K562 (cell line): ENCODE measurements around the gene CLDN7. TPM values are rescaled to one million over a fixed set of nuclear protein-coding genes. Genes with fewer than 3 reads are reported as not detected.

Experiments used
- ATAC-seq: fragments of 200-7000 bp; cut with Tn5 transposase; 3 replicates; pipeline ENCODE4 v1.9.1; 2020; ENCODE audit warnings: moderate library complexity
- BruUV-seq: library from RNA; stranded (reverse); fragments of 400-500 nt; replicated peaks from 2 replicates; lab custom pipeline; 2021; lab: Mats Ljungman, UMichigan
- CTCF ChIA-PET: fragments of 300-600 bp; formaldehyde crosslinking; extraction: SDS; loops from one replicate; lab custom pipeline; 2021; ENCODE audit warnings: low intra/inter-chr PET ratio; lab: Yijun Ruan, JAX
- POLR2A ChIA-PET: fragments of 300-600, 350-650 bp; sonication (Branson Sonifier 250); formaldehyde crosslinking; extraction: SDS; loops from one replicate; lab custom pipeline; 2021; ENCODE audit warnings: antibody characterized with exemption, inconsistent platforms; lab: Yijun Ruan, JAX
- DNase-seq, 4 experiments: peaks; one replicate each; pipeline versions ENCODE4 v3.0.0 to v3.0.0-alpha.2; 2011 to 2018; ENCODE audit warnings: low spot score in 3 of 4, mixed read lengths in 3 of 4; ENCODE audit errors: extremely low read depth in 1 of 4
- FAIRE-seq: peaks from 2 replicates; lab custom pipeline; 2011; peaks lifted over from hg19 to GRCh38; lab: Jason Lieb, UNC
- H2AFZ ChIP-seq: 2 replicates; pipeline ENCODE4 v1.6.0; 2011; ENCODE audit warnings: low read depth, low read length, control low read depth, inconsistent platforms
- H3K27ac ChIP-seq: fragments of 200-600 bp; 3 replicates; pipeline ENCODE4 v1.8.0; 2011; ENCODE audit warnings: low read depth, mild to moderate bottlenecking, control low read depth, inconsistent platforms, low read length, moderate library complexity, mixed read lengths; ENCODE audit errors: extremely low read depth
- H3K27me3 ChIP-seq, 2 experiments: fragments of 300-600 bp in 1 of 2; 2 replicates in 1 of 2; 3 replicates in 1 of 2; pipeline versions ENCODE4 v1.6.0 to v1.8.0; 2011; ENCODE audit warnings: inconsistent platforms in 2 of 2, low read length in 2 of 2, mild to moderate bottlenecking in 1 of 2, mixed read lengths in 1 of 2, moderate library complexity in 1 of 2; ENCODE audit not compliant: control insufficient read depth in 2 of 2, insufficient read depth in 2 of 2
- H3K36me3 ChIP-seq: fragments of 300-600 bp; 3 replicates; pipeline ENCODE4 v1.8.0; 2011; ENCODE audit warnings: mild to moderate bottlenecking, low read length, inconsistent platforms; ENCODE audit not compliant: control insufficient read depth, insufficient read depth
- H3K4me1 ChIP-seq, 2 experiments: fragments of 200-600 bp in 1 of 2; replicated peaks in 1 of 2; 2 replicates in 1 of 2; 3 replicates in 1 of 2; pipeline versions ENCODE4 v1.5.1 to v1.8.0; 2011; ENCODE audit warnings: inconsistent platforms in 2 of 2, low read length in 2 of 2, mild to moderate bottlenecking in 1 of 2, mixed read lengths in 1 of 2, moderate library complexity in 1 of 2; ENCODE audit not compliant: control insufficient read depth in 2 of 2, insufficient read depth in 2 of 2
- H3K4me2 ChIP-seq: 2 replicates; pipeline ENCODE4 v1.6.1; 2011; ENCODE audit warnings: low read length, control low read depth, inconsistent platforms, mixed read lengths; ENCODE audit not compliant: insufficient read depth
- H3K4me3 ChIP-seq: fragments of 200-600 bp; sonication (generic), shearing (Covaris generic); 2 replicates; pipeline ENCODE4 v1.5.1; 2016; ENCODE audit warnings: control low read depth, inconsistent platforms
- H3K79me2 ChIP-seq: fragments of 200-600 bp; 3 replicates; pipeline ENCODE4 v1.8.0; 2011; ENCODE audit warnings: low read length, inconsistent platforms; ENCODE audit not compliant: control insufficient read depth, insufficient read depth
- H3K9ac ChIP-seq, 2 experiments: 2 replicates each; pipeline versions ENCODE4 v1.6.0 to v1.6.1; 2011; ENCODE audit warnings: low read depth in 2 of 2, low read length in 2 of 2, control low read depth in 1 of 2, inconsistent platforms in 1 of 2, mild to moderate bottlenecking in 1 of 2, mixed read lengths in 1 of 2; ENCODE audit not compliant: insufficient read depth in 1 of 2
- H3K9me1 ChIP-seq: one replicate; pipeline ENCODE4 v1.6.0; 2011; ENCODE audit warnings: inconsistent platforms, mild to moderate bottlenecking, low read length, moderate library complexity; ENCODE audit not compliant: control insufficient read depth, insufficient read depth
- H3K9me3 ChIP-seq: replicated peaks from 2 replicates; pipeline ENCODE4 v1.5.1; 2011; ENCODE audit warnings: low read depth, low read length, inconsistent platforms; ENCODE audit not compliant: control insufficient read depth, insufficient read depth
- H4K20me1 ChIP-seq: replicated peaks from 2 replicates; pipeline ENCODE4 v1.6.1; 2011; ENCODE audit warnings: low read length, inconsistent platforms, mixed read lengths; ENCODE audit not compliant: control insufficient read depth, insufficient read depth
- MEIS2 ChIP-seq: fragments of 450-650 bp; IDR thresholded peaks from 2 replicates; pipeline ENCODE4 v1.6.1; 2014; ENCODE audit warnings: mild to moderate bottlenecking; ENCODE audit not compliant: partially characterized antibody
- POLR2A ChIP-seq: fragments of 450-650 bp; conservative IDR thresholded peaks from 2 replicates; pipeline ENCODE4 v1.6.1; 2016
- POLR2AphosphoS2 ChIP-seq: IDR thresholded peaks from 2 replicates; pipeline ENCODE4 v1.6.1; 2012; ENCODE audit warnings: low read length, improper control_type of control experiment
- POLR2G ChIP-seq: fragments of 200-400 bp; formaldehyde crosslinking; IDR thresholded peaks from 2 replicates; pipeline ENCODE4 v1.6.1; 2017; ENCODE audit warnings: low read depth, mild to moderate bottlenecking, antibody characterized with exemption, low read length, moderate library complexity
- RBFOX2 ChIP-seq: fragments of 200-400 bp; formaldehyde crosslinking; IDR thresholded peaks from 2 replicates; pipeline ENCODE4 v1.6.1; 2017; ENCODE audit warnings: low read depth, mild to moderate bottlenecking, low read length, moderate library complexity
- SUPT5H ChIP-seq: fragments of 450-650 bp; IDR thresholded peaks from 2 replicates; pipeline ENCODE4 v1.6.1; 2016
- ZNF707 ChIP-seq: fragments of 250-450 bp; sonication (Bioruptor Pico); conservative IDR thresholded peaks from 2 replicates; pipeline ENCODE4 v1.8.0; 2022; ENCODE audit warnings: inconsistent platforms, mild to moderate bottlenecking, moderate library complexity
- WGBS: fragments of 100-300 bp; shearing (Covaris generic); methylation state at CpG from one replicate; pipeline ENCODE4 v1.1.6; 2016; ENCODE audit warnings: low coverage, mixed read lengths; ENCODE audit not compliant: insufficient coverage; ENCODE audit errors: missing lambda C conversion rate; 5-methylcytosine and 5-hydroxymethylcytosine counted together
- in situ Hi-C: fragments of 300-500 bp; cut with MboI; formaldehyde crosslinking; loops from 4 replicates; pipeline ENCODE4 v1.15.0; 2018; ENCODE audit warnings: inconsistent platforms, mixed read lengths
- intact Hi-C: fragments of 100-400 bp; cut with micrococcal nuclease; formaldehyde crosslinking; loops from 2 replicates; pipeline ENCODE4 v1.14.2; 2022
- polyA plus RNA-seq, 8 experiments: library from polyadenylated mRNA; depleted of rRNA in 4 of 8; stranded (reverse) in 5 of 8; unstranded in 3 of 8; fragments of >200 nt; fragmentation: Nextera tagmentation in 2 of 8; fragmentation: Illumina TruSeq in 1 of 8; extraction: Ambion mirVana in 2 of 8; extraction: Trizol in 1 of 8; gene quantifications; 2 replicates each; pipeline versions ENCODE4 v1.2.1 to v1.2.3, GENCODE V29; 2011 to 2014; ENCODE audit warnings: inconsistent platforms in 1 of 8, missing spikeins in 1 of 8
- total RNA-seq, 7 experiments: library from RNA; depleted of rRNA in 6 of 7; stranded (reverse); fragments of >200 nt in 6 of 7; fragmentation: Illumina TruSeq in 2 of 7; extraction: Trizol in 2 of 7; gene quantifications; 2 replicates each; pipeline versions ENCODE4 v1.2.1 to v1.2.3, GENCODE V29; 2011 to 2021; ENCODE audit warnings: low replicate concordance in 1 of 7
- TF ChIP-seq, protein P1 (sequence below): fragments of 450-650 bp; IDR thresholded peaks from one replicate; pipeline ENCODE4 v1.6.1; 2018; ENCODE audit warnings: mild to moderate bottlenecking, moderate library complexity; ENCODE audit not compliant: partially characterized antibody
- TF ChIP-seq, protein P2 (sequence below): fragments of 450-650 bp; conservative IDR thresholded peaks from 2 replicates; pipeline ENCODE4 v1.6.1; 2016; ENCODE audit warnings: missing genetic modification characterization, low read depth, mild to moderate bottlenecking, missing compliant biosample characterization, moderate library complexity

Gene CLDN7
- total and polyA plus RNA-seq, 9 of the 15 experiments (the other 6 are each of a cell fraction or from before 2014, with no cell fraction given) = 2.2 to 14.5 (median 7.6) TPM

GRCh38 chr17:7222972-7223292, 39.3 kb downstream of the CLDN7 start:
- H3K9me1 ChIP-seq = peaks cover 6% of the 10 kb centered on the region
- TF ChIP-seq POLR2G = 0 out of 2 replicates have a peak, but pooled peaks have one; percentile 11
- no peak for TF ChIP-seq MEIS2
- TF ChIP-seq, protein P1, sequence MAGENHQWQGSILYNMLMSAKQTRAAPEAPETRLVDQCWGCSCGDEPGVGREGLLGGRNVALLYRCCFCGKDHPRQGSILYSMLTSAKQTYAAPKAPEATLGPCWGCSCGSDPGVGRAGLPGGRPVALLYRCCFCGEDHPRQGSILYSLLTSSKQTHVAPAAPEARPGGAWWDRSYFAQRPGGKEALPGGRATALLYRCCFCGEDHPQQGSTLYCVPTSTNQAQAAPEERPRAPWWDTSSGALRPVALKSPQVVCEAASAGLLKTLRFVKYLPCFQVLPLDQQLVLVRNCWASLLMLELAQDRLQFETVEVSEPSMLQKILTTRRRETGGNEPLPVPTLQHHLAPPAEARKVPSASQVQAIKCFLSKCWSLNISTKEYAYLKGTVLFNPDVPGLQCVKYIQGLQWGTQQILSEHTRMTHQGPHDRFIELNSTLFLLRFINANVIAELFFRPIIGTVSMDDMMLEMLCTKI = no peak
- TF ChIP-seq POLR2AphosphoS2 = peak; percentile 54; the same call in 1 of the 2 replicates
- no peak for TF ChIP-seq ZNF707 (CRISPR knock-in tag)
- TF ChIP-seq, protein P2, sequence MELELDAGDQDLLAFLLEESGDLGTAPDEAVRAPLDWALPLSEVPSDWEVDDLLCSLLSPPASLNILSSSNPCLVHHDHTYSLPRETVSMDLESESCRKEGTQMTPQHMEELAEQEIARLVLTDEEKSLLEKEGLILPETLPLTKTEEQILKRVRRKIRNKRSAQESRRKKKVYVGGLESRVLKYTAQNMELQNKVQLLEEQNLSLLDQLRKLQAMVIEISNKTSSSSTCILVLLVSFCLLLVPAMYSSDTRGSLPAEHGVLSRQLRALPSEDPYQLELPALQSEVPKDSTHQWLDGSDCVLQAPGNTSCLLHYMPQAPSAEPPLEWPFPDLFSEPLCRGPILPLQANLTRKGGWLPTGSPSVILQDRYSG (tag) = no peak
- peak; percentile 66 for TF ChIP-seq POLR2A
- 0 out of 2 replicates have a peak, but pooled peaks have one; percentile 13 for TF ChIP-seq RBFOX2
- 0 out of 2 replicates have a peak, but pooled peaks have one; percentile 48 for TF ChIP-seq SUPT5H
- TF ChIP-seq, all 486 proteins: peak for 5
- DNase-seq (no peak), FAIRE-seq (no peak), ATAC-seq (no peak)
- Histone ChIP-seq H3K27me3 (no peaks in the 10 kb centered on the region), H3K4me1 (peaks cover 22 to 52% of the 10 kb centered on the region in 2 experiments), H3K4me3 (no peak overlapping the region), H3K27ac (no peak overlapping the region), H3K36me3 (peaks cover 74% of the 10 kb centered on the region; the same call in 2 of the 3 replicates), H2AFZ (no peak overlapping the region), H3K9me3 (no peaks in the 10 kb centered on the region), H3K9ac (peak overlapping the region in 1 of 2 experiments; percentile 7; a peak in 1 of 4 replicates), H3K79me2 (peaks cover 24% of the 10 kb centered on the region), H4K20me1 (peaks cover 6% of the 10 kb centered on the region), H3K4me2 (no peak overlapping the region)
- POLR2A ChIA-PET = interaction anchor here (7.7 kb wide), 1 partner anchor 12 kb away, joined by 73 read pairs; the partner anchor contains the start of gene DVL2
- BruUV-seq = no TSS peak
- intact Hi-C loops (no loop called here), in situ Hi-C loops (no loop called here)
- 85% methylated on average over 7 of the region's 7 CpGs for WGBS
- CTCF ChIA-PET = no interaction called here
